ENCODE data around the gene DOK5.

DNA sequence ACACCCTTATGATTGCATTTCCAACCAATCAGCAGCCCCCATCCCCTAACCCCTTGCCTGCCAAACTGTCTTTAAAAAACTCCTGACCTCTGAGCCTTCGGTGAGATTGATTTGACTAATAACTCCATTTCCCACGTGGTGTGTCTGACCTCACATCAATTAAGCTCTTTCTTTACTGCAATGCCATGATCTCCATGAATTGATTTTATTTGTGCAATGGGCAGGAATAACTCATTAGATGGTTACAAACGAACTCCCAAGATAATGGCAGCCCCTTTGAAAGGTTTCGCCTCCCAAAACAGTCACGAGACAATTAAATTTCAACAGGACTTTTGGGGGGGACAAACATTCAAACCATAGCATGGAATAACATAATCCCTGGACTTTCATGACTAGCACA, 161.2 kb downstream of the DOK5 start:
- TF ChIP-seq CTCF (IDR thresholded peaks at IDR 0.05; ENCODE audit: low read length) (no peak), EZH2 (optimal IDR thresholded peaks at IDR 0.05; ENCODE audit: low read depth, low read length) (no peak)
